SU-DHL-6 (cell line): Measurements from ENCODE around the gene PRKCE.

ENCODE experiments used
- CTCF ChIP-seq: fragments of 200-600 bp; sonication (generic); IDR thresholded peaks from one replicate; pipeline ENCODE4 v1.5.1; 2017; ENCODE audit warnings: antibody characterized with exemption, mild to moderate bottlenecking, low read length, moderate library complexity; ENCODE audit not compliant: insufficient read depth, poor library complexity, severe bottlenecking
- EZH2phosphoT487 ChIP-seq: fragments of 200-600 bp; sonication (generic), shearing (Covaris generic); conservative IDR thresholded peaks from 2 replicates; pipeline ENCODE4 v1.6.1; 2018; ENCODE audit warnings: mild to moderate bottlenecking, antibody characterized with exemption, low read length, moderate library complexity, mixed read lengths

- TF ChIP-seq CTCF: no peak
- TF ChIP-seq EZH2phosphoT487: no peak
These were observed 510.4 kb downstream of the PRKCE start for GRCh38 chr2:46161911-46162310.
